DND-41 (cell line): Measurements from ENCODE around the gene MICAL3.
"Not testable (repeated sequence)": the region's sequence is repeated elsewhere in the genome, so short reads cannot be mapped to it uniquely, and the experiment has no call there.

Experiments used
- ATAC-seq: fragments of 200-7000 bp; cut with Tn5 transposase; 3 replicates; pipeline ENCODE4 v1.9.1; 2021; ENCODE audit warnings: low read depth; ENCODE audit not compliant: insufficient read depth
- DNase-seq: peaks from one replicate; pipeline ENCODE4 v3.0.0-alpha.2; 2020
- H2AFZ ChIP-seq: 2 replicates; pipeline ENCODE4 v1.6.0; 2012; ENCODE audit warnings: low read depth, low read length
- H3K27ac ChIP-seq: 2 replicates; pipeline ENCODE4 v1.5.1; 2012; ENCODE audit warnings: low read length, inconsistent platforms
- H3K27me3 ChIP-seq: fragments of 200-600 bp; sonication (generic); 2 replicates; pipeline ENCODE4 v1.6.0; 2012; ENCODE audit warnings: low read length, mild to moderate bottlenecking, inconsistent platforms; ENCODE audit not compliant: insufficient read depth, poor library complexity
- H3K36me3 ChIP-seq: 2 replicates; pipeline ENCODE4 v1.5.1; 2012; ENCODE audit warnings: low read length, inconsistent platforms; ENCODE audit not compliant: insufficient read depth
- H3K4me1 ChIP-seq: 2 replicates; pipeline ENCODE4 v1.5.1; 2012; ENCODE audit warnings: mild to moderate bottlenecking, low read length; ENCODE audit not compliant: insufficient read depth
- H3K4me2 ChIP-seq: 2 replicates; pipeline ENCODE4 v1.6.0; 2012; ENCODE audit warnings: mild to moderate bottlenecking, moderate library complexity, low read length, inconsistent platforms; ENCODE audit not compliant: insufficient read depth
- H3K4me3 ChIP-seq, 2 experiments: fragments of 200-600 bp in 1 of 2; shearing (Covaris generic) in 1 of 2; 2 replicates each; pipeline ENCODE4 v1.5.1; 2012 to 2016; ENCODE audit warnings: inconsistent platforms in 2 of 2, low read length in 2 of 2, mild to moderate bottlenecking in 2 of 2, low read depth in 1 of 2, moderate library complexity in 1 of 2
- H3K79me2 ChIP-seq: 2 replicates; pipeline ENCODE4 v1.6.0; 2012; ENCODE audit warnings: low read length, inconsistent platforms; ENCODE audit not compliant: insufficient read depth
- H3K9ac ChIP-seq: 2 replicates; pipeline ENCODE4 v1.6.0; 2012; ENCODE audit warnings: low read depth, mild to moderate bottlenecking, inconsistent platforms, low read length, moderate library complexity
- H3K9me3 ChIP-seq: 2 replicates; pipeline ENCODE4 v1.5.1; 2012; ENCODE audit warnings: low read length, moderate library complexity, mild to moderate bottlenecking, inconsistent platforms; ENCODE audit not compliant: insufficient read depth, severe bottlenecking
- H4K20me1 ChIP-seq: 2 replicates; pipeline ENCODE4 v1.6.0; 2012; ENCODE audit warnings: low read length; ENCODE audit not compliant: insufficient read depth
- CTCF ChIP-seq: IDR thresholded peaks from 2 replicates; pipeline ENCODE4 v1.5.1; 2012; ENCODE audit warnings: borderline replicate concordance, low read length, moderate library complexity, mild to moderate bottlenecking; ENCODE audit not compliant: poor library complexity, severe bottlenecking; ENCODE audit errors: extremely low read depth
- EZH2 ChIP-seq: IDR thresholded peaks from 3 replicates; pipeline ENCODE4 v1.6.1; 2012; ENCODE audit warnings: borderline replicate concordance, low read depth, mild to moderate bottlenecking, moderate library complexity, low read length, inconsistent platforms; ENCODE audit not compliant: severe bottlenecking

MICAL3 gene

GRCh38 chr22:18031695-18032454, 7.5 kb upstream of the MICAL3 start:
- Histone ChIP-seq H3K9me3 (no peaks in the 10 kb centered on the region), H2AFZ (no peak overlapping the region), H3K27me3 (peaks cover 3% of the 10 kb centered on the region), H3K27ac (no peak overlapping the region), H3K9ac (no peak overlapping the region), H3K4me1 (no peaks in the 10 kb centered on the region), H4K20me1 (no peaks in the 10 kb centered on the region), H3K79me2 (no peaks in the 10 kb centered on the region), H3K4me3 (no peak overlapping the region), H3K36me3 (no peaks in the 10 kb centered on the region), H3K4me2 (no peak overlapping the region)
- ATAC-seq (no peak), DNase-seq (no peak)
- TF ChIP-seq EZH2 (no peak), CTCF (no peak)

- no peaks in the 10 kb centered on the region for H3K9me3 ChIP-seq
- no peak overlapping the region for H3K27ac ChIP-seq
- ATAC-seq (no peak), DNase-seq (no peak)
- no peak overlapping the region for H3K4me3 ChIP-seq
- TF ChIP-seq CTCF = no peak
- TF ChIP-seq EZH2 = no peak
- H3K4me2 ChIP-seq = no peak overlapping the region
- no peak overlapping the region for H3K9ac ChIP-seq
- no peak overlapping the region for H2AFZ ChIP-seq
- no peaks in the 10 kb centered on the region for H3K36me3 ChIP-seq
- no peaks in the 10 kb centered on the region for H4K20me1 ChIP-seq
- no peaks in the 10 kb centered on the region for H3K79me2 ChIP-seq
- H3K27me3 ChIP-seq = peaks cover 14% of the 10 kb centered on the region
- peaks cover 6% of the 10 kb centered on the region for H3K4me1 ChIP-seq
Measured at GRCh38 chr22:18029686-18030267, 5.4 kb upstream of the MICAL3 start.

- Histone ChIP-seq H3K9ac (no peak overlapping the region), H3K4me1 (peaks cover 14% of the 10 kb centered on the region), H3K9me3 (no peaks in the 10 kb centered on the region), H2AFZ (no peak overlapping the region), H3K36me3 (no peaks in the 10 kb centered on the region), H3K27me3 (peaks cover 21% of the 10 kb centered on the region), H3K4me3 (no peak overlapping the region), H3K27ac (no peak overlapping the region), H3K79me2 (no peaks in the 10 kb centered on the region), H4K20me1 (no peaks in the 10 kb centered on the region), H3K4me2 (no peak overlapping the region)
- ATAC-seq (no peak), DNase-seq (no peak)
- TF ChIP-seq EZH2 (no peak), CTCF (no peak)
Measured at GRCh38 chr22:18028817-18029527, 4.6 kb upstream of the MICAL3 start.

- not testable (repeated sequence) for H3K9me3 ChIP-seq, H3K79me2 ChIP-seq
Measured at GRCh38 chr22:18025898-18026297, 1.5 kb upstream of the MICAL3 start.

More at GRCh38 chr22:18025898-18026297, 1.5 kb upstream of the MICAL3 start:
- H3K4me1 ChIP-seq = peaks cover 23% of the 10 kb centered on the region
- H3K4me3 ChIP-seq, DNase-seq, H3K4me2 ChIP-seq, H3K36me3 ChIP-seq, H3K27ac ChIP-seq, H4K20me1 ChIP-seq, H2AFZ ChIP-seq, ATAC-seq, H3K9ac ChIP-seq: not testable (repeated sequence)
- H3K27me3 ChIP-seq = peaks cover 31% of the 10 kb centered on the region
